ENCODE data around the gene YEATS4.
A peak's percentile ranks its signal among the peaks of the same experiment; 100 is the strongest.
"Not testable (repeated sequence)": the region's sequence is repeated elsewhere in the genome, so short reads cannot be mapped to it uniquely, and the experiment has no call there.

Gene YEATS4

GRCh38 chr12:69359531-69360347, at the start of gene YEATS4:
Gene YEATS4 (plus strand): TSS chr12:69359743. CDS start chr12:69359973, 230 bp downstream.
- FAIRE-seq: peak; percentile 92

GRCh38 chr12:69313209-69313608, 46.3 kb upstream of the YEATS4 start:
- no peak for FAIRE-seq

GRCh38 chr12:69316784-69317183, 42.8 kb upstream of the YEATS4 start:
- FAIRE-seq: not testable (repeated sequence)

GRCh38 chr12:69317233-69317632, 42.3 kb upstream of the YEATS4 start:
- not testable (repeated sequence) for FAIRE-seq

- no peak for FAIRE-seq
Observed at GRCh38 chr12:69318225-69318624, 41.3 kb upstream of the YEATS4 start.

- no peak for FAIRE-seq
Observed at GRCh38 chr12:69321351-69321750, 38.2 kb upstream of the YEATS4 start.

- FAIRE-seq: no peak
Observed at GRCh38 chr12:69324797-69325466, 34.6 kb upstream of the YEATS4 start.

GRCh38 chr12:69328426-69328825, 31.1 kb upstream of the YEATS4 start:
- no peak for FAIRE-seq

GRCh38 chr12:69329669-69330428, 29.7 kb upstream of the YEATS4 start:
- FAIRE-seq: no peak

- no peak for FAIRE-seq
Observed at GRCh38 chr12:69330475-69331473, 28.8 kb upstream of the YEATS4 start.

- no peak for FAIRE-seq
Observed at GRCh38 chr12:69331519-69331908, 28.0 kb upstream of the YEATS4 start.

- no peak for FAIRE-seq
Observed at GRCh38 chr12:69331909-69332684, 27.4 kb upstream of the YEATS4 start.

- FAIRE-seq: no peak
Observed at GRCh38 chr12:69332815-69333358, 26.7 kb upstream of the YEATS4 start.

GRCh38 chr12:69334158-69334557, 25.4 kb upstream of the YEATS4 start:
- FAIRE-seq: no peak

GRCh38 chr12:69337311-69338090, 22.0 kb upstream of the YEATS4 start:
- FAIRE-seq: no peak

GRCh38 chr12:69338120-69338859, 21.3 kb upstream of the YEATS4 start:
- FAIRE-seq: no peak

GRCh38 chr12:69338936-69339335, 20.6 kb upstream of the YEATS4 start:
- FAIRE-seq: no peak

GRCh38 chr12:69339999-69340398, 19.5 kb upstream of the YEATS4 start:
- FAIRE-seq: no peak

GRCh38 chr12:69341328-69341727, 18.2 kb upstream of the YEATS4 start:
- FAIRE-seq: no peak

- no peak for FAIRE-seq
Observed at GRCh38 chr12:69342421-69342820, 17.1 kb upstream of the YEATS4 start.
